ENCODE results near the gene DNAJC12.
"Not testable (repeated sequence)": the region's sequence is repeated elsewhere in the genome, so short reads cannot be mapped to it uniquely, and the experiment has no call there.

Gene DNAJC12

GRCh38 chr10:67764012-67764822, 73.8 kb downstream of the DNAJC12 start:
- no peaks in the 10 kb centered on the region for H3K9me3 ChIP-seq (ENCODE audit: control insufficient read depth in 1 of 2, low read length in 2 of 2)
- no peaks in the 10 kb centered on the region for H3K27me3 ChIP-seq (ENCODE audit: control insufficient read depth in 1 of 2, insufficient read depth in 2 of 2, low read length in 2 of 2)
- peaks cover 0 to 5% of the 10 kb centered on the region in 2 donors for H3K4me1 ChIP-seq (ENCODE audit: control insufficient read depth in 1 of 2, insufficient read depth in 2 of 2, low read length in 2 of 2)
- H3K36me3 ChIP-seq (ENCODE audit: control insufficient read depth in 1 of 2, insufficient read depth in 2 of 2, low read length in 2 of 2), result no peaks in the 10 kb centered on the region
- H3K9ac ChIP-seq (ENCODE audit: low read depth in 1 of 2, low read length in 2 of 2), result peak overlapping the region; percentile 63 to 78
- H3K27ac ChIP-seq (ENCODE audit: low read depth, low read length), result peak overlapping the region; percentile 89
- H3K4me3 ChIP-seq (ENCODE audit: low read depth in 1 of 2, low read length in 2 of 2), result peak overlapping the region; percentile 86 to 91

GRCh38 chr10:67763499-67764011, 74.4 kb downstream of the DNAJC12 start:
- Histone ChIP-seq H3K36me3 (ENCODE audit: control insufficient read depth in 1 of 2, insufficient read depth in 2 of 2, low read length in 2 of 2) (no peaks in the 10 kb centered on the region), H3K4me3 (ENCODE audit: low read depth in 1 of 2, low read length in 2 of 2) (peak overlapping the region; percentile 86 to 91), H3K9me3 (ENCODE audit: control insufficient read depth in 1 of 2, low read length in 2 of 2) (no peaks in the 10 kb centered on the region), H3K27me3 (ENCODE audit: control insufficient read depth in 1 of 2, insufficient read depth in 2 of 2, low read length in 2 of 2) (no peaks in the 10 kb centered on the region), H3K27ac (ENCODE audit: low read depth, low read length) (peak overlapping the region; percentile 77), H3K9ac (ENCODE audit: low read depth in 1 of 2, low read length in 2 of 2) (peak overlapping the region; percentile 78 to 86), H3K4me1 (ENCODE audit: control insufficient read depth in 1 of 2, insufficient read depth in 2 of 2, low read length in 2 of 2) (peaks cover 0 to 5% of the 10 kb centered on the region in 2 donors)

GRCh38 chr10:67762567-67762966, 75.4 kb downstream of the DNAJC12 start:
- not testable (repeated sequence) for H3K36me3 ChIP-seq (ENCODE audit: control insufficient read depth in 1 of 2, insufficient read depth in 2 of 2, low read length in 2 of 2); H3K4me1 ChIP-seq (ENCODE audit: control insufficient read depth in 1 of 2, insufficient read depth in 2 of 2, low read length in 2 of 2); H3K9me3 ChIP-seq (ENCODE audit: control insufficient read depth in 1 of 2, low read length in 2 of 2); H3K27ac ChIP-seq (ENCODE audit: low read depth, low read length); H3K4me3 ChIP-seq (ENCODE audit: low read depth in 1 of 2, low read length in 2 of 2); H3K27me3 ChIP-seq (ENCODE audit: control insufficient read depth in 1 of 2, insufficient read depth in 2 of 2, low read length in 2 of 2); H3K9ac ChIP-seq (ENCODE audit: low read depth in 1 of 2, low read length in 2 of 2)

GRCh38 chr10:67760272-67760671, 77.7 kb downstream of the DNAJC12 start:
- H3K9me3 ChIP-seq (ENCODE audit: control insufficient read depth in 1 of 2, low read length in 2 of 2), result no peaks in the 10 kb centered on the region

More at GRCh38 chr10:67760272-67760671, 77.7 kb downstream of the DNAJC12 start:
- Histone ChIP-seq H3K36me3 (ENCODE audit: control insufficient read depth in 1 of 2, insufficient read depth in 2 of 2, low read length in 2 of 2) (no peaks in the 10 kb centered on the region), H3K4me1 (ENCODE audit: control insufficient read depth in 1 of 2, insufficient read depth in 2 of 2, low read length in 2 of 2) (peaks cover 0 to 5% of the 10 kb centered on the region in 2 donors), H3K27ac (ENCODE audit: low read depth, low read length) (no peak overlapping the region), H3K4me3 (ENCODE audit: low read depth in 1 of 2, low read length in 2 of 2) (no peak overlapping the region), H3K9ac (ENCODE audit: low read depth in 1 of 2, low read length in 2 of 2) (no peak overlapping the region), H3K27me3 (ENCODE audit: control insufficient read depth in 1 of 2, insufficient read depth in 2 of 2, low read length in 2 of 2) (no peaks in the 10 kb centered on the region)

Measured in duodenal mucosa (tissue), 2 donors.